ENCODE data around the gene EML5.

DNA sequence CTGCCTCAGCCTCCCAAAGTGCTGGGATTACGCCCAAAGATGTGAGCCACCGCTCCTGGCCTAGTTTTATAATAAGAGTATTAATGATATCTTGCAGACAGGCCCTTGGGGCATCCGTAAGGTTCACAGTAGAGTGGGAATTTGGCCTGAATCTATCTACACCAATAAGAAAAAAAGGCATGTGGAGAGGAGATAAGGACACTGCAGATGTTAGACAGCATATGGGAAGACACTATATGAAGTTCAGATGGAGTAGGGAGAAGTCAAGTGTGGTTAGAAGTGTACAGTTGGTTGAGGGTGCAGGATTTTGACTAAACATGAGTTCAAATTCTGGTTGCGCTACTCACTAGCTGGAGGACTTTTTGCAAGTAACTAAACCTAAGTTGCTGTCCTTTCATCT lies 23.2 kb upstream of the EML5 start:
- TF ChIP-seq CTCF (IDR thresholded peaks at IDR 0.05) (no peak), POLR2A (IDR thresholded peaks at IDR 0.05) (no peak)

Data from testis (tissue), 2 donors.